ENCODE measurements around the gene TMEM158.

Gene TMEM158

DNA sequence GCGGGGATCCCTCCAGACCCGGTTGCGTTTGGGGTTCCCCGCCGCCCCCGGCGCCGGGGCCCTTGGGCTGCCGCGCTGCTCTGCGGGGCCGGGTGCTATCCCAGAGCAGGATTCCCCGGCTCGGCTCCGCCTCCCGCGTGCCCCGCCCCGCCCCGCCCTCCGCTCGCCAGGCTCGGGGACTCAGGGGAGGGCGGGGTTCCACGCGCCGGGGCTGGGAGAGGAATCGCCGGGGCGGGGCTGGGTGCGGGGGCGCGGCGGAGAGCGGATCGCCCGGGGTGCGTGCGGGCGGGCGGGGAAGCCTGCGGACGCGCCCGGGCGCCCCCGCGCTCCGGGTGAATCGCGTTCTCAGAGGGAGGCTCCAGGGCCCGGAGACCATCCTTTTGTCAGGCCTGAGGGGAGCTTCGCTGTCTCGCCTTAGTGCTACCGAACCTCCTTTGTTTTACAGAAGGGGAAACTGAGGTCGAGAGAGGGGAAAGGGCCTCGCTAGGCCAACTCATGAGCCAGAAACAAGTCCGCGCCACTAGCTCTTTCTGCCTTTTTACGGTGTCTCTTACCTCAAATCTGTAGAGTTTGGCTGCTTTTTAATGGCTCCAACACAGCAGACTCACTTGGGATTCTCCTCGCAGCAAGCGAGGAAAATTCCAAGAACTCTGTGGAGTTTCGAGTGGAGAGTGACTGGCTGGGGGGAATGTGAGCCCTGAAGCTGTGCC, at the start of gene TMEM158:
TMEM158 (minus strand) TSS at position 82 of the 710 bp plus-strand sequence. CDS start 260 bp downstream, outside the sequence.
- no peak for DNase-seq (ENCODE audit: low read depth, low spot score)

DNA sequence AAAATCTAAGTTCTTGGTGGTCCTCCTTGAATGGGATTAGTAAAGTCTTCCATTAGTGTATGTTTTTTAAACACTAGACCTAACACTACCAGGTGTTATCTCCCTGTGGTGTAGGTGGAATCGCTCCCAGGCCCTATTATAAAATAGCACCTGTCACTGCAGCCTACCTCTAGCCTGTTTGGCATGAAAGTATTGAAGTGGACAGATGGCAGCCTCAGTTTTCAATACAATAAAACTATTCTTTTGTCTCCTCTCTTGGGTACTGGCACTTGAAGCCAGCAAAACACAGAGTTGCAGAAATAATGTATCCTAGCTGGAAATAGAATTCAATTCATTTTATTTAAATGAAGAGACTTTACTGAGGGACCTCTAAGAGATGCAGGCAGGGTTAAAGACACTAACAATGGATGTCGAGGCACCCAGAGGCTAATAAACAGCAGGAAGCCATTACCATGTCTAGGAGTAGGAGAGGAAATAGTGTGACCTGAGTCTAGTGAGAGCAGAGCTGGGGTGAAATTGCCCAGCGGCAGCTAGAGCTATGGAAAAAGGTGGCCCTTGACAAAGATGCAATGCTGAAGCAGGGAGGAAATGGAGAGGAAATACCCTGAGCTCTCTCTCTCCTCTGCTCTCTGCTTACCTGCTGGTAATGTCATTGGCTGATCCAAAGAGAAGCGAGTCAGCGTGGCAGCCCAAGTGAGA, 49.1 kb upstream of the TMEM158 start:
- no peak for DNase-seq (ENCODE audit: low read depth, low spot score)

DNA sequence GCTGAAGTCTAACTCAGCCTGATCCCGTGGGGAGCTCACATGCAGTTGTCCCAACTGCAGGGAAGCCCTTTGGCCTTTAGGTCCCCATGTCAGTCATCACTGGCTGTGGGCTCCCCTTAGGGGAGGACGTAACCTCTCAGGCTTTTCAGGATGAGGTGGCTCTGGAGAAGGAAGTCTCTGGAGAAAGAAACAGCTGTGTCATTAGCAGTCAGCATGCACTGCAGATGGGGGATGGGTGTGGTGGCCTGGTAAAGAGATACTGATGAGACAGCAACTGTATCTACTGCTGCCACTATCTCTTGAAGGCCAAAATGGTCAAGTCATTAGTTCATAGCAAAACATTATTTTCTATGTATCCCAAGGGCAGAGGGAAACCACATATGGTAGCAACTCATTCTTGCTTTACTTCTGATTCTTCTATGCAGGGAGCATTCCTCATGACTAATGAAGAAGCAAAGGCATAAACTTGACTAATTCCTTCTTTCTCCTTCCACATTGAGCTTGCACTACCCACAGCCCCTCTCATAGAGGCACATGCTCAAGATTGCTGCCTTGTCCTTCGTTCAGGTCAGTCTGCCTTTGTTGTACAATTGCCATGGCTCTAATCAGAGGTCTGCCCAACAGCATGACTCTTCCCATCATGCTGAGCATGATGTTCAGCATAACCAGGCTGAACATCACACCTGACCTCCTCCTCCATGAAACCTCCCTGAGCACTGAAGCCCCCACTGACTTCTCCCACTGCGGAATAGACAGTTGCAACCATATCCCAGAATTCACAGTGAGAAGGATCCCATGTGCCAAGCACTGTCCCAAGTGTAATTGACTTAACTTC, 47.8 kb upstream of the TMEM158 start:
- DNase-seq (ENCODE audit: low read depth, low spot score), result no peak

DNA sequence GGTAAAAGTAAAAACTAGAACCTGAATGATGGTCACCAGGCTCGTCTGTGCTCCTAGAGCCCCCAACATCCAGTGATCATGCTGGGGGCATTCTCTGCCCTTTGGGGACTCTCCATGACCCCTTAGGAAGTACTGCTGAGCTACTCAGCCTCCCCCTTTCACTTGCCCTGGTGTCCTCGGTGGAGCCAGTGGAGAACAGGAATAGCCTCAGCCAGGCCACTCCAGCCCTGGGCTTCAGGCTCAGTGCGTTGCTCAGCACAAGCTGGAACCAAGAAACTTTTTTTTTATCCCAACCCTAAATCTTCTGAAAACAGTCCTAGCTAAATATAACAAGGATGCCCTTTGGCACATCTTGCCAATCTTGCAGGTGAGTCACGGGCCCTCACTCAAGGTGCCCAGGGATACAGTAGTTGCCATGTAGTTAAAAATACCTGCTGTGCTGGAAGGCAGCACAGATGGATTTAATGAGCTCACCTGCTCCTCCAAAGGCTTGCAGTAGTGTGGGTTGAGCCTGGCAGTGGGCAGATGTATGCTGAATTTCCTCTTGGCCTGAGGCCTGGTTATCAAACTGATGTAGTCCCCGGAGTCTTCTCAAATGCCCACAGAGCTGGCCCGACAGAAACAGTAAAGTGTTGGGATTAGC, 46.9 kb upstream of the TMEM158 start:
- no peak for DNase-seq (ENCODE audit: low read depth, low spot score)

DNA sequence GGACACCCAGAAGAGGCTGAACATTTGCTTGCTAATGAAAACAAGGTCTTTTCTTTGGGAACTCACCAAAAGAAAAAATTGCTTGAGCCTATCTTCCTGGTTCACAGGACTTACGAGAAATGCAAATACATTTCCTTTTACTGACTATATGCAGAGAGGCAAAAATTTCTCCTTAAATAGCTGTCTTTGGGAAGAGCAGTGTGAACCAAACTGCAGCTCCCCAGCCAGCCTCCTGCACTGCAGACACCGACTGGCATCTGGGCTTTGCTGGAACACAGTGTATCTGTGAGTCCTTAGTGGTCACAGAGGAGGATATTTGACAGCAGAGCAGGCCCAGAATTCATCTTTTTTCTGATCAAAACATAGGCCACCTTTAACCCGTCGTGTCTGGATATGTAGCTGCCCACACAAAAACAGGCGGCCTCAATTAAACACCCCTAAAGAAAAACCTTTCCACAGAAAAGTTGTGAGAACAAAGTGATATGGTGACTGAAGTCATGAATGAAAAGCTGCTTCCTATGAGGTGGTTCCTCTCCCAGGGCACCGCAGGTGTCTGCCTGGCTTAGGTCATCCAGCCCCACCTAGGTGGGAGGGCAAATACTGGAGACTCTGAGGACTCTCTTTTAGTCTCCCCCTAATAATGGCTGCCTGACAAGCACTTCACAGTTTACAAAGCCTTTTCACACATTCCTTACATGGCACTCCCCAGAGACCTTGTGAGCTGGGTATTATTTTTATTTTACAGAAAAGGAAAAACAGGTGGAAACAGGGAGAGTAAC, 46.1 kb upstream of the TMEM158 start:
- no peak for DNase-seq (ENCODE audit: low read depth, low spot score)

DNA sequence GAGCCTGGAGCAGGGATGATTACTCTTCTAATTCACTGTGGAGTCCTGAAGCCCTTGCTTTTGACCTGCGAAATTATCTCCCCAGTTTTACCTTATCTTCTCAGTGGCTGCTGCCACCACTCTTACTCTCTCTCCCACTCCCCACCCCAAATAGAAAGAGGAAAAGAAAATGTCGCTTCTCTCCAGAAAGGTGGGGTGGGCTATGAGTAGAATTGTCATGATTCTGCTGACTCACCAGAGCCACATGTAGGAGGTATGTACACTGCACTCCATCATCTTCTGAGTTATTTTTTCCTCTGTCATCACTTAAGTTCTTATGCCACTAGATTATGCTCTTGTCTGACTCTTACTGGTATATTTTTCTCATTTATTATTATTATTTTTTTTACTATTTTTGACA, 43.9 kb upstream of the TMEM158 start:
- DNase-seq (ENCODE audit: low read depth, low spot score), result no peak

DNA sequence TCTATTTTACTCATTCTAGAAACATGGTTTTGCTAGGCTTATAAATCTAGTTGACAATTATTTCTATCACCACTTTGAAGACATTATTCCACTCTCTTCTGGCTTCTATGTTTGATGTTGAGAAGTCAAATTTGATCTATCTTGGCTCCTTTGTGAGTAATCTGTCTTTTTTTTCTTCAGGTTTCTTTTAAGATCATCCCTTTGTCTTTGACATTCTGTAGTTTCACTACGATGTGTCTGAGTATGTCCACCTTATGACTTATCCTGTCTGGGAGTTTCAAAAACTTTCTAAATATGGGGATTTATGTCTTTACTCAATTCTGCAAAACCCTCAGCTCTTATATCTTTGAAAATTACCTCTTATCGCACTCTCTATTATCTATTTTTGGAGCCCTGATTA, 41.0 kb upstream of the TMEM158 start:
- no peak for DNase-seq (ENCODE audit: low read depth, low spot score)

DNA sequence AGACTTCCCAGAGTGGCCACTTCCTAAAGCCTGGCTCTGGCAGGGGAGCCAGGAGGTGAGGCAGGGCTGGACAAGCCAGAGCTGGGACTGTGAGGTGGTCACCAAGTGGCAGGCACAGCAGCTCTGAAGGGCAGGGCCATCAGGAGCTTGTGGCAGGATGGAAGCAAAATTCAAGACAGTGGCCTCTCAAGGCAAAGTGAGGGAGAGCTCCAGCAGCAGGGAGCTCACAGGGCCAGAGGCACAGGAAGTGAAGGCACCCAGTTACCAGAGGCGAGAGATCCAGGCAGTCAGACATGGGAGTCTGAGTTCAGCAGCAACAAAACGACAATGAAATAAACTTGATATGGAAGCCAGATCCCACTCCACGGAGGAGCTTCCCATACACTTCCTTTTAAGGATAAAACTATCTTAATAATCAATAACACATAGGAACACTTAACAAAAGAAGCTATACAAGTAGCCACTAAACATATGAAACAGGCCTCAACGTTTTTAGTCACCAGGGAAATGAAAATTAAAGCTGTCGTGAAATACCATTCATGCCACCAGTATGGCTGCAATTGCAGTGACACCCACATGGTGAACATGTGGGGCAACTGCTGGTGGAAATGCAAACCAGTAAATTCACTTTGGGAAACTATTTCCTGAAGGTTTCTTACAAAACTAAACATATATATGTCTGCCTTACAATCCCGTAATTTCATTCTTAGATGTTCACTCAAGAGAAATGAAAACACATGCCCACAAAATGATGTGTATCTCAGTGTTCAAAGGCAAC, 35.4 kb upstream of the TMEM158 start:
- no peak for DNase-seq (ENCODE audit: low read depth, low spot score)

DNA sequence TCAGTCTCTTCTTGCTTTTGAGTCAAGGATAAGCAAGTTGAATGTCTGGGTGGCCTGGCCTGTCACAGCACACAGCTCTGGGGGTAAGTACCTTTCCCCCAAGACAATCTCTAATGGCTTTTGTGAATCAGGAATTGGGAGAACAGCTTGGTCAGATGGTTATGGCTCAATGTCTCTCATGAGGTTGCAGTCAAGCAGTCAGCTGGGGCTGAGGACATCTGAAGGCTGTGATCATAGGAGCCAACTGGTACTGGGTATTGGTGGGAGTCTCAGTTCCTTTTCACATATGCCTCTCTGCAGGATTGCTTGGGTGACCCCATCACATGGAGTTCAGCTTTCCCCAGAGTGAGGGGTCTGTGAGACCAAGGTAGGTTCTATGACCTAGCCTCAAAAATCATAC, 33.0 kb upstream of the TMEM158 start:
- no peak for DNase-seq (ENCODE audit: low read depth, low spot score)

DNA sequence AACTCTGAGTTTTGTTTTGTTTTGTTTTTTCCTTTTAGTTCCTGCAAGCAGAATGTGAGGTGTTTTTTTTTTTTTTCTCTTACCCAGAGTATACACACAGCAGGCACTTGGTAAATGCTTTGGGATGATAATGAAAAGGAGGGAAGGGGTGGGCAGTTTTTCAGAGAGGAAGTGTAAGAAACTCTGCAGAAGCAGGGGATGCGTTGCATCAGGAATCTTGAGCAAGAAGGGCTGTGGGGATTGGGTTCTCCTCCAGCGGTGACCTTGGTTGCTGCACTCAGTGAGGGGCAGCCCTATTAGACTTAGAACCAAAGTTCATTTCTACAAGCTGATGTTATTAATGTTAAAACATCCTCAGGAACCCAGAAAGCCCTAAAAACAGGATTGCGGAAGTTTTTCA, 32.2 kb upstream of the TMEM158 start:
- DNase-seq (ENCODE audit: low read depth, low spot score), result no peak

DNA sequence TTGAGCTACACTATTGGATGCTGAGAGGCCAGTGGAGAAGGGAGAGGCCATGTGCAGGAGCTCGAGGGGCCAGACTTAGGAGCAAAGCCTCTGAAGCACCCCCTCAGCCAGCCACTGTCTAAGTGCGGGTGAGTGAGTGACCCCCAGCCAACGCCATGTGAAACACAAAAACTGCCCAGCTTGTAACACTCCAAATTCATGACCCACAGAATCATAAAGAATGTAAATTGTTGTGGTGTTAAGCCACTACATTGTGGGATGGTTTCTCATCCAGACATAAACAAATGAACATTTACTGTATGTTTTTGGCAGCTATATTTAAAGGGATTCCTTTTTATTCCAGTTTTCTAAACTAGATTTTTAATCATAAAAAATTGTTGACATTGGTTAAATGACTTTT, 27.2 kb upstream of the TMEM158 start:
- DNase-seq (ENCODE audit: low read depth, low spot score), result no peak

DNA sequence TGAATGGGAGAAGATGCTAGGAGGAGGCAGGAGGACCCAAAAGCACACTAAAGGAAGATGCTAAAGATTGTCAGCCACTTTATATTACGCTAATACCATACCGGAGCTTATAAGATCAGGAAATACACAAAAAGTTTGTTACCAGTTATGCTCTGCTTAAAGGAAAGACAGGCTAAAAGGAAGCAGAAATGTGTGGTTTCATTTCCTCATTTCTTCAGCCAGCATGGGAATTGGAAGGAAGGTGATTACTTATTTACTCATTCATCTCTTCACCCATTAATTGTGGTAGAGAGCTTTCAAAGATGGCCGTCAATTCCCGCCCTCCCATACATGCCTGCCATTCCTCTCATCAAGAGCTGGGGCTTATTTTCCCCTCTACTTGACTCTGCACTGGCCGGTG, 26.7 kb upstream of the TMEM158 start:
- DNase-seq (ENCODE audit: low read depth, low spot score), result no peak

DNA sequence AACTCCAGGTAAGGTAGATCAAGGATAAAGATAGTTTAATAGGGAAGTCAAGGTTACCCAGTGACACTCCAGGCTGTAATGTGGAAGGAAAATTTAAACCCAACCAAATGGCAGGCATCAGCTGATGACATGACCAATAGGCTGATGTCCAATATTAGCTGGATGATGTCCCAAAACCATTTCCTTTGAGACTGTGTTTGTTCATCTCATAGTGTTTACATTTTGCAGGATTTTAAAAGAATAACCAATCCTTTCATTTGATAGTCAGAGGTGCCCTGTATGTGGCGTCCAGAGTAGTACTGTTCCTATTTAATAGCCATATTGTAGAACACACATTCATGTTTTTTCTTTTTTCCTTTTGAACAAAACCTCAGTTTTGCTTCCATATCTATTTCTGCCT, 23.3 kb upstream of the TMEM158 start:
- no peak for DNase-seq (ENCODE audit: low read depth, low spot score)

DNA sequence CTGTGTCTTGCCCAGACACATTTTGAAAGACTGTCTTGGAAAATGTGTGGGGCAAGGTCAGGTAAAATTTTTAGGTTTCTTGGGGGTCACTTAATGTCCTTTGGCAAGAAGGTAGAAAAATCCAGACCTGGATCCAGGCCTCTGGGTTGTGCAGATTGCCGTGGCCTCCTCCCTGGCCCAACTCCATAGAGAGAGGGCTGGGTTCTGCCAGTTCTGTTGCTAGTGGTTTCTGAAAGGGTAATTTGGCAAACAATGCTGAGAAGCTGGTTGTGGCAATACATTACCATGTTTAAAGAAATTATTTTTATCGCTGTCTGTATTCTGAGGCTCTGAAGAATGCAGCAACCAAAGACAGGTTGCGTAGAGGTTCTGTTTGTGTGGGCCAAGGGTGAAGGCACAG, 20.2 kb upstream of the TMEM158 start:
- DNase-seq (ENCODE audit: low read depth, low spot score), result no peak

DNA sequence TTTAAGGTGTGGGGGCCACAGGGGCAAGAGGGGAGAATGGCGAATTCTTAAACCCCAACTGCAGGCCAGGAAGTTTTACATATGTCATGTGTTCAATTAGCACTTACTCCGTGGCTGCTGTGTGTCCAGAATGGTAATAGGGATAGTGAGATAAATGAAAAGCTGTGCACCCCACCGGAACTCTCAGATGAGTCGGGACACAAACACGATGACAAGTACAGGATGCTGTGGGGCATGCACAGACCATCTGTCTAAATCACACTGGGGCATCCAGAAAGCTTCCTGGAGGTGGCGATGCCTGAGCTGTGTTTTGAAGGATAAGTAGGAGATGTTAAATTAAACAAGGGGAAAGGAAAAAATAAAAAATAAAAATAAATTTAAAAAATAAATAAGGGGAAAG, 18.3 kb upstream of the TMEM158 start:
- no peak for DNase-seq (ENCODE audit: low read depth, low spot score)

DNA sequence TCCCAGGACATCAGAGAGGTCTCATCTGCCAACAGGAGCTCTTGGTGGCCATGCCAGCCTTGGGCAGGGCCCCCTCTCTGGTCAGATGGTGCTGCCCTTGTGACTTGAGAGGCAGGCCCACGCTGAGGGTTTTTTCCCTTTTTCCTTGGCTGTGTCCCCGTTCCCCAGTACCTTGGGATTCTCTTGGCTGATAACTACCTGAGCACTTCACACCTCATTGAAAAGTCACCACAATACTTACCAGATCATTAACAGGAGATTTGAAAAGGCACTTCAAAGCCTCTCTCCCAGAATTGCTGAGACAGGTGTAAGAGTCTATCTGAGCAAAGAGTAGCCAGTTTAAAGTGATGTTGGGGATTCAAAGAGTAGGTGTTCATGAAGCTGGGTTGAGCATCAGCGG, 15.1 kb upstream of the TMEM158 start:
- no peak for DNase-seq (ENCODE audit: low read depth, low spot score)

DNA sequence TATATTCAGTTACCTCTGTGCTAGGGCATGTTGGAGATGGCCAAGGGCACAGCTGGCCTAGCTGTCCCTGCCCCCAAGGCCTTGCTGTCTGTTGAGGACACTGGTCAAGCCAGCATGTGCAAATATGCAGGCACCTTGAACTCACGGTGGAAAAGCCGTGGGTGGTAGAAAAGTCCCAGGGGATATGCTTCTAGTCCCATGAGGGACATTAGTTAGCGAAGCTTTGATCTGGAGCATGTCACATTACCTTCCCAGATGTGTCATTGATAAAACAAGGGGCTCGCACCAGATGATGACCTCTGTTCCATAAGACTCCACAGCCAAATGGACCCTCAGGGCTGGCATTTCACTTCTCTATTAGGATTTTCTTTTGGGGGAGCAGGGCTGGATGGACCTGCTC, 14.2 kb upstream of the TMEM158 start:
- DNase-seq (ENCODE audit: low read depth, low spot score), result no peak

DNA sequence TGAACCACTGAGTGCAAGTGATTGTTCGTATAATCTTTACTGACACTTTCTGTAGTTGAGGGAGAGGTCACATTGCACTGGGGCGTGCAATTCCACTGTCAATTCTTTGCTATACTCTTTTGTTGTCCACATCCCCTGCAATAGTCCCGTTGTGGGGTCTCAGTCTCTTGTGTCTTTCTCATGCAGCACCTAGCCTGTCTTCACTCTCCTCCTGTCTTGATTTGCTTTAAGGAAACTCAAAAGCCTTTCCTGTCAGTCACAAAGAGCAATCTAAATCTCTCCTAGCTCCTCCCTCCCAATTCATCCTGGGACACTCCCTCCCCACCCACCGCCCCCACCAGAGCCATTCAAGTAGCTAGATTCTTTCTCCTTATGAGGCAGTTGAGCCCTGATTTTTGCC, 13.2 kb upstream of the TMEM158 start:
- DNase-seq (ENCODE audit: low read depth, low spot score), result no peak

DNA sequence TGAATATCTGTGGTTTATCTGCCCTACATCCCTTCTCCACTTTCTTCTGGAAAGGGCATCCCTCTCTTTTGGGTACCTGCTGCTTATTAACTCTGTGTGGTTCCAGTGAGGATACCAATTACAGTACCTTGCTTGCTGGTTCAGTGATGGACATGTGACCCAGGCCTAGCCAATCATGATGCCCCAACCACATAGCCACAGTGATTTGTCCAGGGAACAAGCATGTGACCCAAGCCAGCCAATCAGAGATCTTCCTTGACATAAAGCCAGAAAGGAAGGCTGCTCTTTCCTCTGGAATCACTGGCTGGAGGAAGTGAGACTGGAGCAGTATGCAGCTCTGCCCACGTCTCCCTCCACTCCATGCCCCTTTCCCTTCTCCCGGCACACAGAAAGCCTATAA, 10.9 kb upstream of the TMEM158 start:
- DNase-seq (ENCODE audit: low read depth, low spot score), result no peak

DNA sequence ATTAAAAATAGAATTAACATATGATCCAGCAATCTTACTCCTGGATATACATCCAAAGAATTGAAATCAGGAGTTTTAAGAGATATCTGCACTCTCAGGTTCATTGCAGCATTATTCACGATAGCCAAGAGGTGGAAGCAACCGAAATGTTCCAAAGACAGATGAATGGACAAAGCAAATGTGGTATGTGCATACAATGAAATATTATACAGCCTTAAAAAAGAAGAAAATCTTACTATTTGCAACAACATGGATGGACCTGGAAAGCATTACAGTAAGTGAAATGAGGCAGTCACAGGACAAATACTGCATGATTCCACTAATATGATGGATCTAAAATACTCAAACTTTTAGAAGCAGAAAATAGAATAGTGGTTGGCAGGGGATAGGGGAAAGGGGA, 9.3 kb upstream of the TMEM158 start:
- no peak for DNase-seq (ENCODE audit: low read depth, low spot score)

DNA sequence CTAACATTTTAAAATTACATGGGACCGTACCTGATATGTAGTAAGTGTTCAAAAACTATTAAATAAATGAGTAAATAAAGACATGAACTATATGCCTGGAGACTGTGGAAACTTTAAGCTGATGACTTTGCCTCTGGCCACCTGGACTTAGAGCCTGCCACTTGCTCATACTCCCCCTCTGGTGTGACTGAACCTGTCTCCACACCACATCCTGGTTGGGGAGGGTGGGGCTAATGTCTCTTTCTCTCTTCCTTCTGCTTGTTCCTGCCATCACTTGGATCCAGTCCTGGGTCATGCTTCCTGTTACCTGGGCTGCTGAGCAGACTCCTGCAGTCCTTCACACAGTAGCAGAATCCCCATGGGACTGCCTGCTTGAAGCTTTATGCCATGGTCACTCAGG, 8.2 kb upstream of the TMEM158 start:
- no peak for DNase-seq (ENCODE audit: low read depth, low spot score)
